ENCODE measurements around the gene PATL2.
"Not testable (repeated sequence)": the region's sequence is repeated elsewhere in the genome, so short reads cannot be mapped to it uniquely, and the experiment has no call there.

The PATL2 gene

GRCh38 chr15:44654858-44655257, 56.3 kb downstream of the PATL2 start:
- no peak for DNase-seq (ENCODE audit: low read depth in 2 of 2, low spot score in 1 of 2)

GRCh38 chr15:44647637-44648036, 63.5 kb downstream of the PATL2 start:
- no peak for DNase-seq (ENCODE audit: low read depth in 2 of 2, low spot score in 1 of 2)

- DNase-seq (ENCODE audit: low read depth in 2 of 2, low spot score in 1 of 2) = no peak
Measured at GRCh38 chr15:44647036-44647435, 64.1 kb downstream of the PATL2 start.

GRCh38 chr15:44646460-44646859, 64.7 kb downstream of the PATL2 start:
- no peak for DNase-seq (ENCODE audit: low read depth in 2 of 2, low spot score in 1 of 2)

- no peak for DNase-seq (ENCODE audit: low read depth in 2 of 2, low spot score in 1 of 2)
Measured at GRCh38 chr15:44641651-44642050, 69.5 kb downstream of the PATL2 start.

- no peak for DNase-seq (ENCODE audit: low read depth in 2 of 2, low spot score in 1 of 2)
Measured at GRCh38 chr15:44636976-44637375, 74.1 kb downstream of the PATL2 start.

GRCh38 chr15:44633603-44634002, 77.5 kb downstream of the PATL2 start:
- no peak for DNase-seq (ENCODE audit: low read depth in 2 of 2, low spot score in 1 of 2)

- DNase-seq (ENCODE audit: low read depth in 2 of 2, low spot score in 1 of 2) = not testable (repeated sequence)
Measured at GRCh38 chr15:44625286-44625685, 85.8 kb downstream of the PATL2 start.

- DNase-seq (ENCODE audit: low read depth in 2 of 2, low spot score in 1 of 2) = no peak
Measured at GRCh38 chr15:44623178-44623577, 87.9 kb downstream of the PATL2 start.

GRCh38 chr15:44620081-44620480, 91.0 kb downstream of the PATL2 start:
- no peak for DNase-seq (ENCODE audit: low read depth in 2 of 2, low spot score in 1 of 2)

- DNase-seq (ENCODE audit: low read depth in 2 of 2, low spot score in 1 of 2) = no peak
Measured at GRCh38 chr15:44616974-44617373, 94.1 kb downstream of the PATL2 start.

All from stimulated activated CD8-positive, alpha-beta memory T cell treated with anti-CD3 and anti-CD28 coated beads, Interleukin-4, amount 100 ng/mL, for 1 hour (primary cell).